HuH-7 (cell line): Measurements from ENCODE around the gene GUCY1A2.

Source experiments
- DNase-seq: peaks from one replicate; pipeline ENCODE4 v3.0.0; 2011; ENCODE audit warnings: low spot score

GUCY1A2 gene

DNA sequence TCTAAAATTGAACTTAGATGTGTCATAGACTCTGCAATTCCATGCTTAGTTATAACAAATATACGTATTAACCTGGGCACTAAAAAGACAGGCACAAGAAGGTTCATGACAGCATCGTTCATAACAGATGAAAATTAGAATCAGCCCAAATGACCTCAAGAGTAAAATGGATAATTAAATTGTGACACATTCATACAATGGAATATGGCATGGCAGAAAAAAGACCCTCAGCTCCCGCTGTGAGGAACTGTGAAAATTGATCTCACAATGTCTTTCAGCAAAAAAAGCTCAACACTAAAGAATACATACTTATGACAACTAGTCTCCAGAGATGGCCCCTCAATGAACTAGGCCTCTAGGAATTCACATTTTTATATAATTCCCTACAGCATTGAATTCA, 386.0 kb downstream of the GUCY1A2 start:
- no peak for DNase-seq

DNA sequence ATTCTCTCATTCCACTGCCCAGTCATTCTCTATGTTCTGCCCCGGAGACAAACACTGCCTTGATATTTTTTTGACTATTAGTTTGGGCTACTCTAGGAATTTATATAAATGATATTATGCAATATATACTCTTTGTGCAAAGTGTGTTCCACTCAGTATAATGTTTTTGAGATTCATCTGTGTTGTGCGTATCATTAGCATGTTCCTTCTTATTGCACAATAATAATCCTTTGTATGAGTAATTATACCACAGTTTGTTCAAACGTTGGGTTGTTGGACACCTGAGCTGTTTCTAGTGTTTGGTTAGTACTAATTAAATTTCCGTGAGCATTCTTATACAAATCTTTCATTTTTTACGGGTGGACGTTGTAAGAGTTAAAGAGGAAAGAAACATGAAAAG, 390.6 kb downstream of the GUCY1A2 start:
- DNase-seq = no peak

DNA sequence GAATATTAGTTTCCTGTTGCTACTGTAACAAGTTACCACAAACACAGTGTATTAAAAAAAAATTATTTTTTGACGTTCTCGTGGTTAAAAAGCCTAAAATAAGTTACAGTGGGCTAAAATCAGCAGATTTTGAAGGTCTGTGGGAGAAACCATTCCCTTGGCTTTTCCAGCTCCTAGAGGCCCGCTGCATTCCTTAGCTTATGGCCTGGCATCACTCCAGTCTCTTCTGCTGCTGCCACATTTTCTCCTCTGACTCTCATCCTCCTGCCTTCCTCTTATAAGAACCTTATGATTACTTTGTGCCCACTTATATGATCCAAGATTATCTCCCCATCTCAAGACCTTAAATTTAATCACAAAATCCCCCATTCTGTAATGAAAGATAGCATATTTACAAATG, 392.7 kb downstream of the GUCY1A2 start:
- DNase-seq = no peak

DNA sequence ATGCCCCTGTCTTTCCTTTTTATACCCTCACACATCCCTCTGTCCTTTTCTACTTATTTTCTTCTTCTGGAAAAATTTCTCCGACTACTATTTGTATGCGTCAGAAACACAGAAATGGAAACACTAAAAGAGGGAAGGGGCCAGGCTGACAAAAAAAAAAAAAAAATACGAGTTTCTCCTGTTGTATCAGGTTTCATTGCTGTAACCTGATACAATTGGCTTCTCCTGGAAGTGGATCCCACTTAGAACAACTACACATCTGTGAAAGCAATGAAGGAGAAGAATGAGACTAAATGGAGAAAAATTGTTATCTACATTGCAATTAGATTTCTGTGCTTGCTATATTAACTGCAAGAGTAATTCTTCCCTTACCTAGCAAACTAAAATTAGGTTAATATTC, 393.9 kb downstream of the GUCY1A2 start:
- no peak for DNase-seq
